ENCODE results near the gene SLC49A3.

DNA sequence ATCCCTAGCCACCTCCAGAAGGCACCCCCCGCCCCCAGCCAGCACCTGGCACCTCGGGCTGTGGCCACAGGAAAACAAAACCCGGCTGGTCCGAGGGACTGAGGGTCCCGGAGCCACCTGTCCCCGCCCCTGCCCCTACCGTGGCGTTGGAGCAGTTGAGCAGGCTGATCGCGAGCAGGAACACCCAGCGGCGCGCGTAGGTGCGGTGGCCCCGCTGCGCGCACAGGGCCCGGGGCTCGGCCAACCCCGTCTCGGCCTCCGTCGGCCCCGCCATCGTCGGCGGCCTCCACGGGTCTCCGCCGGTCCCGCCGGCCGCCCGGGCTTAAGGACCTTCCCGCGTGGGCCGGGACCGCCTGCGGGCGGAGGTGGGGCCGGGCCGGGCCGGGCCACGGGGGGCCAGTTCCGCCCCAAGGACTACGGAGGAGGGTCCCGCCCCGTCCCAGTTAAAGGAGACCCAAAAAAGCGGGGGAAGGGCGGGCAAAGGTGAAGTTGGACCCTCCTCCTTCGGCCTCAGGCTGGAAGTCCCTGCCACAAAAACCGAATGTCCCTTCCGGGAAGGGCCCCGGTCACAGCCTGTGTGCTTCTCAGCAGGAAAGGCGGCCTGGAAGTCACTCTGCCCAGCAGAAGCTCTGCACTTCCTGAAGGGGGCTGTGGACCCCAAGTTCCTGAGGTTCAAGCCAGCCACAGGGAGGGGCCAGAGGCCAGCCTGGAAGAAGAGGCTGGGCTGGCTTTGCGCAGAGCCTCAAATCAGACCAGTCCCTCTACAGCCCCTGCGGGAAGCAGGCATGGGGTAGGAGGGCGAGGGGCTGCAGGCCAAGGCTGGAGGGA lies at the start of gene SLC49A3:
- TF ChIP-seq, protein P1, sequence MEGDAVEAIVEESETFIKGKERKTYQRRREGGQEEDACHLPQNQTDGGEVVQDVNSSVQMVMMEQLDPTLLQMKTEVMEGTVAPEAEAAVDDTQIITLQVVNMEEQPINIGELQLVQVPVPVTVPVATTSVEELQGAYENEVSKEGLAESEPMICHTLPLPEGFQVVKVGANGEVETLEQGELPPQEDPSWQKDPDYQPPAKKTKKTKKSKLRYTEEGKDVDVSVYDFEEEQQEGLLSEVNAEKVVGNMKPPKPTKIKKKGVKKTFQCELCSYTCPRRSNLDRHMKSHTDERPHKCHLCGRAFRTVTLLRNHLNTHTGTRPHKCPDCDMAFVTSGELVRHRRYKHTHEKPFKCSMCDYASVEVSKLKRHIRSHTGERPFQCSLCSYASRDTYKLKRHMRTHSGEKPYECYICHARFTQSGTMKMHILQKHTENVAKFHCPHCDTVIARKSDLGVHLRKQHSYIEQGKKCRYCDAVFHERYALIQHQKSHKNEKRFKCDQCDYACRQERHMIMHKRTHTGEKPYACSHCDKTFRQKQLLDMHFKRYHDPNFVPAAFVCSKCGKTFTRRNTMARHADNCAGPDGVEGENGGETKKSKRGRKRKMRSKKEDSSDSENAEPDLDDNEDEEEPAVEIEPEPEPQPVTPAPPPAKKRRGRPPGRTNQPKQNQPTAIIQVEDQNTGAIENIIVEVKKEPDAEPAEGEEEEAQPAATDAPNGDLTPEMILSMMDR (IDR thresholded peaks at IDR 0.05): no peak
- TF ChIP-seq POLR2AphosphoS5 (IDR thresholded peaks at IDR 0.05): peak in 1 of 3 donors; percentile 37
- no peak for TF ChIP-seq POLR2A (IDR thresholded peaks at IDR 0.05)

Data from stomach (tissue), 4 donors.